ENCODE results near the gene HOXB4. TPM values are rescaled to one million over a fixed set of nuclear protein-coding genes. Genes with fewer than 3 reads are reported as not detected.

HOXB4 gene
- polyA plus RNA-seq, 2 donors = 1.8 to 4.2 TPM

- Histone ChIP-seq H3K27me3 (ENCODE audit: control insufficient read depth in 1 of 2, insufficient read depth in 2 of 2, low read length in 2 of 2) (no peaks in the 10 kb centered on the region), H3K27ac (ENCODE audit: low read depth in 2 of 2, low read length in 1 of 2) (peak overlapping the region; percentile 91), H3K4me3 (ENCODE audit: low read depth in 1 of 2, low read length in 2 of 2) (peak overlapping the region; percentile 9 to 55), H3K9me3 (ENCODE audit: control insufficient read depth in 2 of 2, insufficient read depth in 1 of 2, low read depth in 1 of 2, low read length in 1 of 2) (no peaks in the 10 kb centered on the region), H3K36me3 (ENCODE audit: control insufficient read depth in 2 of 2, insufficient read depth in 2 of 2, low read length in 1 of 2) (peaks cover 0 to 3% of the 10 kb centered on the region in 2 donors), H3K4me1 (ENCODE audit: control insufficient read depth in 2 of 2, insufficient read depth in 2 of 2, low read length in 1 of 2) (peaks cover 7 to 8% of the 10 kb centered on the region in 2 donors)
- 10 to 22% methylated on average over 23 to 36 of the region's 36 CpGs for WGBS, 2 donors
Observed at GRCh38 chr17:48555258-48556228, 22.6 kb downstream of the HOXB4 start.

GRCh38 chr17:48554412-48555257 is 23.5 kb downstream of the HOXB4 start:
- Histone ChIP-seq H3K4me3 (ENCODE audit: low read depth in 1 of 2, low read length in 2 of 2) (peak overlapping the region; percentile 43 to 55), H3K27me3 (ENCODE audit: control insufficient read depth in 1 of 2, insufficient read depth in 2 of 2, low read length in 2 of 2) (no peaks in the 10 kb centered on the region), H3K9me3 (ENCODE audit: control insufficient read depth in 2 of 2, insufficient read depth in 1 of 2, low read depth in 1 of 2, low read length in 1 of 2) (no peaks in the 10 kb centered on the region), H3K4me1 (ENCODE audit: control insufficient read depth in 2 of 2, insufficient read depth in 2 of 2, low read length in 1 of 2) (peaks cover 3 to 4% of the 10 kb centered on the region in 2 donors), H3K27ac (ENCODE audit: low read depth in 2 of 2, low read length in 1 of 2) (peak overlapping the region; percentile 91), H3K36me3 (ENCODE audit: control insufficient read depth in 2 of 2, insufficient read depth in 2 of 2, low read length in 1 of 2) (peaks cover 0 to 6% of the 10 kb centered on the region in 2 donors)
- WGBS, 2 donors = 36 to 41% methylated on average over 44 of the region's 44 CpGs

- 39 to 54% methylated on average over 1 of the region's 1 CpG for whole genome bisulfite sequencing, 2 donors
Observed at GRCh38 chr17:48553826-48554225, 24.3 kb downstream of the HOXB4 start.

GRCh38 chr17:48553190-48553547 is 25.0 kb downstream of the HOXB4 start:
- Histone ChIP-seq H3K36me3 (ENCODE audit: control insufficient read depth in 2 of 2, insufficient read depth in 2 of 2, low read length in 1 of 2) (peaks cover 0 to 6% of the 10 kb centered on the region in 2 donors), H3K9me3 (ENCODE audit: control insufficient read depth in 2 of 2, insufficient read depth in 1 of 2, low read depth in 1 of 2, low read length in 1 of 2) (no peaks in the 10 kb centered on the region), H3K4me1 (ENCODE audit: control insufficient read depth in 2 of 2, insufficient read depth in 2 of 2, low read length in 1 of 2) (peaks cover 3 to 4% of the 10 kb centered on the region in 2 donors), H3K4me3 (ENCODE audit: low read depth in 1 of 2, low read length in 2 of 2) (no peak overlapping the region), H3K27me3 (ENCODE audit: control insufficient read depth in 1 of 2, insufficient read depth in 2 of 2, low read length in 2 of 2) (no peaks in the 10 kb centered on the region), H3K27ac (ENCODE audit: low read depth in 2 of 2, low read length in 1 of 2) (peak overlapping the region; percentile 14 to 76)
- WGBS, 2 donors = 45 to 46% methylated on average over 5 of the region's 5 CpGs

More at GRCh38 chr17:48553826-48554225, 24.3 kb downstream of the HOXB4 start:
- Histone ChIP-seq H3K9me3 (ENCODE audit: control insufficient read depth in 2 of 2, insufficient read depth in 1 of 2, low read depth in 1 of 2, low read length in 1 of 2) (no peaks in the 10 kb centered on the region), H3K27me3 (ENCODE audit: control insufficient read depth in 1 of 2, insufficient read depth in 2 of 2, low read length in 2 of 2) (no peaks in the 10 kb centered on the region), H3K4me3 (ENCODE audit: low read depth in 1 of 2, low read length in 2 of 2) (peak overlapping the region in 1 of 2 donors; percentile 55), H3K4me1 (ENCODE audit: control insufficient read depth in 2 of 2, insufficient read depth in 2 of 2, low read length in 1 of 2) (peaks cover 3 to 4% of the 10 kb centered on the region in 2 donors), H3K27ac (ENCODE audit: low read depth in 2 of 2, low read length in 1 of 2) (peak overlapping the region; percentile 44 to 91), H3K36me3 (ENCODE audit: control insufficient read depth in 2 of 2, insufficient read depth in 2 of 2, low read length in 1 of 2) (peaks cover 0 to 6% of the 10 kb centered on the region in 2 donors)

- 35 to 52% methylated on average over 8 to 11 of the region's 11 CpGs for WGBS, 2 donors
- Histone ChIP-seq H3K36me3 (ENCODE audit: control insufficient read depth in 2 of 2, insufficient read depth in 2 of 2, low read length in 1 of 2) (peaks cover 0 to 6% of the 10 kb centered on the region in 2 donors), H3K9me3 (ENCODE audit: control insufficient read depth in 2 of 2, insufficient read depth in 1 of 2, low read depth in 1 of 2, low read length in 1 of 2) (no peaks in the 10 kb centered on the region), H3K4me3 (ENCODE audit: low read depth in 1 of 2, low read length in 2 of 2) (no peak overlapping the region), H3K4me1 (ENCODE audit: control insufficient read depth in 2 of 2, insufficient read depth in 2 of 2, low read length in 1 of 2) (peaks cover 3 to 4% of the 10 kb centered on the region in 2 donors), H3K27ac (ENCODE audit: low read depth in 2 of 2, low read length in 1 of 2) (peak overlapping the region; percentile 72 to 76), H3K27me3 (ENCODE audit: control insufficient read depth in 1 of 2, insufficient read depth in 2 of 2, low read length in 2 of 2) (no peaks in the 10 kb centered on the region)
Observed at GRCh38 chr17:48552466-48553189, 25.5 kb downstream of the HOXB4 start.

- 49 to 57% methylated on average over 47 of the region's 47 CpGs for WGBS, 2 donors
- H3K4me1 ChIP-seq (ENCODE audit: control insufficient read depth in 2 of 2, insufficient read depth in 2 of 2, low read length in 1 of 2) = peaks cover 0 to 3% of the 10 kb centered on the region in 2 donors
- H3K9me3 ChIP-seq (ENCODE audit: control insufficient read depth in 2 of 2, insufficient read depth in 1 of 2, low read depth in 1 of 2, low read length in 1 of 2) = no peaks in the 10 kb centered on the region
- no peaks in the 10 kb centered on the region for H3K27me3 ChIP-seq (ENCODE audit: control insufficient read depth in 1 of 2, insufficient read depth in 2 of 2, low read length in 2 of 2)
- H3K4me3 ChIP-seq (ENCODE audit: low read depth in 1 of 2, low read length in 2 of 2) = peak overlapping the region in 1 of 2 donors; percentile 22
- H3K27ac ChIP-seq (ENCODE audit: low read depth in 2 of 2, low read length in 1 of 2) = peak overlapping the region; percentile 72
- H3K36me3 ChIP-seq (ENCODE audit: control insufficient read depth in 2 of 2, insufficient read depth in 2 of 2, low read length in 1 of 2) = peaks cover 0 to 6% of the 10 kb centered on the region in 2 donors
Observed at GRCh38 chr17:48551596-48552465, 26.3 kb downstream of the HOXB4 start.

- H3K27me3 ChIP-seq (ENCODE audit: control insufficient read depth in 1 of 2, insufficient read depth in 2 of 2, low read length in 2 of 2) = no peaks in the 10 kb centered on the region
- no peaks in the 10 kb centered on the region for H3K9me3 ChIP-seq (ENCODE audit: control insufficient read depth in 2 of 2, insufficient read depth in 1 of 2, low read depth in 1 of 2, low read length in 1 of 2)
- H3K27ac ChIP-seq (ENCODE audit: low read depth in 2 of 2, low read length in 1 of 2) = peak overlapping the region; percentile 72
- H3K4me3 ChIP-seq (ENCODE audit: low read depth in 1 of 2, low read length in 2 of 2) = peak overlapping the region in 1 of 2 donors; percentile 22
- H3K4me1 ChIP-seq (ENCODE audit: control insufficient read depth in 2 of 2, insufficient read depth in 2 of 2, low read length in 1 of 2) = peaks cover 0 to 3% of the 10 kb centered on the region in 2 donors
- peaks cover 0 to 6% of the 10 kb centered on the region in 2 donors for H3K36me3 ChIP-seq (ENCODE audit: control insufficient read depth in 2 of 2, insufficient read depth in 2 of 2, low read length in 1 of 2)
- whole genome bisulfite sequencing, 2 donors = 56 to 59% methylated on average over 19 of the region's 19 CpGs
Observed at GRCh38 chr17:48551214-48551555, 27.0 kb downstream of the HOXB4 start.

GRCh38 chr17:48550502-48551213 is 27.5 kb downstream of the HOXB4 start:
- H3K4me3 ChIP-seq (ENCODE audit: low read depth in 1 of 2, low read length in 2 of 2) = peak overlapping the region; percentile 1 to 22
- no peaks in the 10 kb centered on the region for H3K9me3 ChIP-seq (ENCODE audit: control insufficient read depth in 2 of 2, insufficient read depth in 1 of 2, low read depth in 1 of 2, low read length in 1 of 2)
- peaks cover 0 to 6% of the 10 kb centered on the region in 2 donors for H3K36me3 ChIP-seq (ENCODE audit: control insufficient read depth in 2 of 2, insufficient read depth in 2 of 2, low read length in 1 of 2)
- 51 to 52% methylated on average over 62 to 70 of the region's 70 CpGs for WGBS, 2 donors
- no peaks in the 10 kb centered on the region for H3K27me3 ChIP-seq (ENCODE audit: control insufficient read depth in 1 of 2, insufficient read depth in 2 of 2, low read length in 2 of 2)
- H3K4me1 ChIP-seq (ENCODE audit: control insufficient read depth in 2 of 2, insufficient read depth in 2 of 2, low read length in 1 of 2) = peaks cover 0 to 3% of the 10 kb centered on the region in 2 donors
- peak overlapping the region; percentile 55 to 64 for H3K27ac ChIP-seq (ENCODE audit: low read depth in 2 of 2, low read length in 1 of 2)

Data from esophagus (tissue), 2 donors.